A549 (cell line): ENCODE measurements around the gene HYOU1. TPM values are rescaled to one million over a fixed set of nuclear protein-coding genes. Genes with fewer than 3 reads are reported as not detected.

Experiments used
- ATAC-seq, 2 experiments: fragments of 200-7000 bp in 1 of 2; fragments of >200 bp in 1 of 2; cut with Nextera tagmentation in 1 of 2; cut with Tn5 transposase in 1 of 2; 3 replicates each; pipeline versions ENCODE4 v1.8.0 to v1.9.1; 2018 to 2020; ENCODE audit warnings: mild to moderate bottlenecking in 1 of 2, moderate library complexity in 1 of 2
- CTCF ChIA-PET: fragments of 300-600 bp; sonication (Branson Sonifier 250); formaldehyde crosslinking; extraction: SDS; loops from one replicate; lab custom pipeline; 2021; ENCODE audit warnings: antibody characterized with exemption, inconsistent platforms; lab: Yijun Ruan, JAX
- POLR2A ChIA-PET: fragments of 350-600 bp; formaldehyde crosslinking; extraction: SDS; loops from one replicate; lab custom pipeline; 2021; ENCODE audit warnings: antibody characterized with exemption, inconsistent platforms; lab: Yijun Ruan, JAX
- DNase-seq, 2 experiments: peaks; one replicate each; pipeline versions ENCODE4 v3.0.0 to v3.0.0-alpha.2; 2011 to 2016; ENCODE audit warnings: low read depth in 1 of 2, low spot score in 1 of 2
- FAIRE-seq: peaks from 2 replicates; lab custom pipeline; 2011; peaks lifted over from hg19 to GRCh38; lab: Jason Lieb, UNC
- H3K27ac ChIP-seq, 2 experiments: fragments of >200 bp; sonication (Bioruptor Twin); formaldehyde crosslinking; 3 replicates each; pipeline ENCODE4 v1.5.1; 2016 to 2017
- H3K4me1 ChIP-seq: fragments of >200 bp; sonication (Bioruptor Twin); formaldehyde crosslinking; 3 replicates; pipeline ENCODE4 v1.6.1; 2016
- H3K4me2 ChIP-seq: fragments of >200 bp; sonication (Bioruptor Twin); formaldehyde crosslinking; 3 replicates; pipeline ENCODE4 v1.6.1; 2016
- H3K4me3 ChIP-seq: fragments of >200 bp; sonication (Bioruptor Twin); formaldehyde crosslinking; 3 replicates; pipeline ENCODE4 v1.5.1; 2016
- H3K9me3 ChIP-seq: fragments of >200 bp; sonication (Bioruptor Twin); formaldehyde crosslinking; 3 replicates; pipeline ENCODE4 v1.6.1; 2016
- BHLHE40 ChIP-seq: IDR thresholded peaks from 2 replicates; pipeline ENCODE4 v1.6.1; 2012; ENCODE audit warnings: low read depth, low read length, inconsistent platforms
- CBX2 ChIP-seq: fragments of 200-600 bp; sonication (generic); IDR thresholded peaks from 2 replicates; pipeline ENCODE4 v1.6.1; 2016; ENCODE audit warnings: low read depth, mild to moderate bottlenecking, borderline replicate concordance
- CEBPB ChIP-seq, 2 experiments: fragments of >200 bp in 1 of 2; sonication (Bioruptor Twin) in 1 of 2; formaldehyde crosslinking in 1 of 2; IDR thresholded peaks; 2 replicates each; pipeline ENCODE4 v1.6.1; 2012 to 2016
- CHD4 ChIP-seq: fragments of 200-600 bp; sonication (generic); IDR thresholded peaks from 2 replicates; pipeline ENCODE4 v1.6.1; 2016; ENCODE audit warnings: antibody characterized with exemption, mild to moderate bottlenecking, borderline replicate concordance
- EHF ChIP-seq: fragments of 250-450 bp; sonication (Bioruptor Pico); IDR thresholded peaks from 2 replicates; pipeline ENCODE4 v1.5.0; 2020; ENCODE audit warnings: mild to moderate bottlenecking
- EHMT2 ChIP-seq: fragments of 200-600 bp; sonication (generic); IDR thresholded peaks from 2 replicates; pipeline ENCODE4 v1.6.1; 2016; ENCODE audit warnings: antibody characterized with exemption, low read depth, mild to moderate bottlenecking, moderate library complexity
- EP300 ChIP-seq, 2 experiments: fragments of >200 bp; sonication (Bioruptor Twin); formaldehyde crosslinking; IDR thresholded peaks; 2 replicates in 1 of 2; 3 replicates in 1 of 2; pipeline ENCODE4 v1.6.1; 2016 to 2017
- ESRRA ChIP-seq: fragments of 150-350 bp; IDR thresholded peaks from 2 replicates; pipeline ENCODE4 v1.6.1; 2014; ENCODE audit warnings: mild to moderate bottlenecking, low read length, borderline replicate concordance
- FOXS1 ChIP-seq: fragments of 250-450 bp; sonication (Bioruptor Pico); IDR thresholded peaks from 2 replicates; pipeline ENCODE4 v1.5.0; 2020; ENCODE audit warnings: mild to moderate bottlenecking, moderate library complexity
- GATA3 ChIP-seq: IDR thresholded peaks from 2 replicates; pipeline ENCODE4 v1.6.1; 2012; ENCODE audit warnings: borderline replicate concordance
- HOXA7 ChIP-seq: fragments of 250-450 bp; sonication (Bioruptor Pico); IDR thresholded peaks from 2 replicates; pipeline ENCODE4 v1.5.0; 2020; ENCODE audit warnings: mild to moderate bottlenecking, moderate library complexity
- HOXB13 ChIP-seq: fragments of 250-450 bp; sonication (Bioruptor Pico); IDR thresholded peaks from 2 replicates; pipeline ENCODE4 v1.5.0; 2020; ENCODE audit warnings: low read depth, mild to moderate bottlenecking, moderate library complexity
- KDM1A ChIP-seq: fragments of 200-600 bp; sonication (generic); IDR thresholded peaks from 2 replicates; pipeline ENCODE4 v1.6.1; 2016; ENCODE audit warnings: low read depth, mild to moderate bottlenecking
- MAZ ChIP-seq: fragments of 150-350 bp; IDR thresholded peaks from 2 replicates; pipeline ENCODE4 v1.6.1; 2014; ENCODE audit warnings: antibody characterized with exemption, low read depth, low read length, borderline replicate concordance
- NFE2L2 ChIP-seq: fragments of 150-350 bp; conservative IDR thresholded peaks from 2 replicates; pipeline ENCODE4 v1.6.1; 2014; ENCODE audit warnings: low read length
- NR3C1 ChIP-seq: fragments of >200 bp; sonication (Bioruptor Twin); formaldehyde crosslinking; IDR thresholded peaks from 3 replicates; pipeline ENCODE4 v1.6.1; 2017
- PHF8 ChIP-seq: fragments of 200-600 bp; sonication (generic); IDR thresholded peaks from 2 replicates; pipeline ENCODE4 v1.6.1; 2016; ENCODE audit warnings: low read depth, mild to moderate bottlenecking, antibody characterized with exemption, moderate library complexity, borderline replicate concordance
- POLR2A ChIP-seq: IDR thresholded peaks from 2 replicates; pipeline ENCODE4 v1.6.1; 2012; ENCODE audit warnings: mild to moderate bottlenecking, low read length
- POLR2AphosphoS2 ChIP-seq: conservative IDR thresholded peaks from 2 replicates; pipeline ENCODE4 v1.6.1; 2012; ENCODE audit warnings: low read length, improper control_type of control experiment, inconsistent platforms
- RARB ChIP-seq: fragments of 250-450 bp; sonication (Bioruptor Pico); IDR thresholded peaks from 2 replicates; pipeline ENCODE4 v1.8.0; 2021; ENCODE audit warnings: mild to moderate bottlenecking, moderate library complexity
- RCOR1 ChIP-seq: fragments of 150-350 bp; IDR thresholded peaks from 2 replicates; pipeline ENCODE4 v1.6.1; 2014; ENCODE audit warnings: antibody characterized with exemption, low read length, low read depth
- SMC3 ChIP-seq: fragments of >200 bp; sonication (Bioruptor Twin); formaldehyde crosslinking; IDR thresholded peaks from 3 replicates; pipeline ENCODE4 v1.6.1; 2018; ENCODE audit warnings: inconsistent platforms
- SREBF2 ChIP-seq: fragments of 450-650 bp; IDR thresholded peaks from 2 replicates; pipeline ENCODE4 v1.6.1; 2014; ENCODE audit warnings: mild to moderate bottlenecking, moderate library complexity
- TP53 ChIP-seq: fragments of 250-450 bp; sonication (Bioruptor Pico); IDR thresholded peaks from 2 replicates; pipeline ENCODE4 v1.5.0; 2021; ENCODE audit warnings: mild to moderate bottlenecking, moderate library complexity
- USF2 ChIP-seq: fragments of 450-650 bp; IDR thresholded peaks from 2 replicates; pipeline ENCODE4 v1.6.1; 2014; ENCODE audit warnings: antibody characterized with exemption
- ZC3H11A ChIP-seq: fragments of 450-650 bp; IDR thresholded peaks from 2 replicates; pipeline ENCODE4 v1.6.1; 2014; ENCODE audit warnings: antibody characterized with exemption, mild to moderate bottlenecking
- ZFP36 ChIP-seq: fragments of 450-650 bp; IDR thresholded peaks from 2 replicates; pipeline ENCODE4 v1.6.1; 2014; ENCODE audit warnings: borderline replicate concordance; ENCODE audit not compliant: partially characterized antibody
- WGBS: methylation state at CpG from one replicate; pipeline ENCODE4 v1.1.6; 2017; ENCODE audit errors: missing lambda C conversion rate; 5-methylcytosine and 5-hydroxymethylcytosine counted together
- polyA plus RNA-seq, 4 experiments: library from polyadenylated mRNA; depleted of rRNA in 3 of 4; stranded (reverse); fragments of >200 nt; fragmentation: RNase III in 1 of 4; extraction: RNeasy Plus Mini Kit Qiagen cat#74134 plus additional on column Dnase treatment in 1 of 4; gene quantifications; 2 replicates in 3 of 4; 3 replicates in 1 of 4; pipeline ENCODE4 v1.2.3, GENCODE V29; 2011 to 2017
- TF ChIP-seq, protein P1 (sequence below): fragments of >200 bp; sonication (Bioruptor Twin); formaldehyde crosslinking; IDR thresholded peaks from 3 replicates; pipeline ENCODE4 v1.6.1; 2016
- TF ChIP-seq, protein P2 (sequence below): fragments of 150-350 bp; IDR thresholded peaks from 2 replicates; pipeline ENCODE4 v1.6.1; 2014; ENCODE audit warnings: low read depth, mild to moderate bottlenecking, low read length
- TF ChIP-seq, protein P3 (sequence below): IDR thresholded peaks from 2 replicates; pipeline ENCODE4 v1.6.1; 2012; ENCODE audit warnings: low read depth, borderline replicate concordance

HYOU1 gene
- polyA plus RNA-seq, 2 of the 4 experiments (the other 2 are of a cell fraction): 44.8 to 83.1 TPM

DNA sequence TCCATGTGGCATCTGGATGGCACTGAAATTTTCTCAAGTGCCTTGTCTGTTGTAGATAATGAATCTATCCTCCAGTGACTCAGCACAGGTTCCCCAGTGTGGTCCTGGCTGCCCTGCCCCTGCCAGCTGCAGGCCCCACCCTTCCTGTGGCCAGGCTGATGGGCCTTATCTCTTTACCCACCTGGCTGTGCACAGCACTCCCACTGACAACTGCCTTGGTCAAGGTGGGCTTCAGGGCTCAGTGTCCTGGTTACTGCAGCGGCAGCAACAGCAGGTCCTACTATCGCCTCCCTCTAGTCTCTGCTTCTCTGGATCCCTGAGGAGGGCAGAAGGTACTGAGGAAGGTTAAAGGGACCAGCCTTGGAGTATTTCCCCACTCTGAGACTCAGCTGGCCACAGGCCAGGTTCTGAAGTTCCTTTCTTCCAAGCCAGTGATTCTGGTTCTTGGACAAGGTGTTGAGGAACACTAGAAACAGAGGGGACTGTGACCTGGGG, 30.8 kb upstream of the HYOU1 start:
- POLR2A ChIA-PET: interaction anchor here (0.5 kb wide), 1 partner anchor 41 kb away, joined by 3 read pairs; no protein-coding TSS in a partner anchor
- WGBS: 67% methylated on average over 1 of the region's 2 CpGs
- ATAC-seq (no peak), DNase-seq (no peak), FAIRE-seq (no peak)
- peak overlapping the region; percentile 42 for H3K4me2 ChIP-seq
- H3K27ac ChIP-seq: peak overlapping the region in 1 of 2 experiments; percentile 56; a peak in 2 of 6 replicates
- TF ChIP-seq PHF8 (no peak), USF2 (no peak), MAZ (no peak), CBX2 (no peak), EP300 (IDR thresholded peaks at IDR 0.05) (no peak), TP53 (CRISPR knock-in tag) (no peak), GATA3 (no peak), RCOR1 (no peak), BHLHE40 (no peak), NFE2L2 (no peak), SMC3 (no peak), KDM1A (no peak), ESRRA (no peak), POLR2A (no peak), HOXA7 (no peak), RARB (CRISPR knock-in tag) (no peak)
- TF ChIP-seq, protein P1, sequence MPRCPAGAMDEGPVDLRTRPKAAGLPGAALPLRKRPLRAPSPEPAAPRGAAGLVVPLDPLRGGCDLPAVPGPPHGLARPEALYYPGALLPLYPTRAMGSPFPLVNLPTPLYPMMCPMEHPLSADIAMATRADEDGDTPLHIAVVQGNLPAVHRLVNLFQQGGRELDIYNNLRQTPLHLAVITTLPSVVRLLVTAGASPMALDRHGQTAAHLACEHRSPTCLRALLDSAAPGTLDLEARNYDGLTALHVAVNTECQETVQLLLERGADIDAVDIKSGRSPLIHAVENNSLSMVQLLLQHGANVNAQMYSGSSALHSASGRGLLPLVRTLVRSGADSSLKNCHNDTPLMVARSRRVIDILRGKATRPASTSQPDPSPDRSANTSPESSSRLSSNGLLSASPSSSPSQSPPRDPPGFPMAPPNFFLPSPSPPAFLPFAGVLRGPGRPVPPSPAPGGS: no peak
- peaks cover 37% of the 10 kb centered on the region for H3K4me1 ChIP-seq
- H3K4me3 ChIP-seq: no peak overlapping the region
- CTCF ChIA-PET: no interaction called here
- H3K9me3 ChIP-seq: no peaks in the 10 kb centered on the region

DNA sequence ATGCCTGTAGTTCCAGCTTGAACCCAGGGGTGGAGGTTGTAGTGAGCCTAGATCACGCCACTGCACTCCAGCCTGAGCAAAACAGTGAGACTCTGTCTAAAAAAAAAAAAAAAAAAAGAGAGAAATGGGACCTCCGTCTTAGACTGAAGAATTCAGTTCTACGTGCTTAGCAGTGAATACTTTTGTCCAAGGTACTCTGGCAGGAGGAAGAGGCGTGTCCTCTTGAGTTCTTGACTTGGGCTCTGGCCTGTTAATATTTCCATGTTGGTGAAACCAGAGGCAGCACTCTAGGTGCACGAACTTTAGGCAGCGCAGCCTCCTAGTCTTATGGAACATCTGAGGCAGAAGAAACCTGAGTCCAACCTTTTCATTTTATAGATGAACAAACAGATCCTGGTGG, 30.1 kb upstream of the HYOU1 start:
- no peak overlapping the region for H3K4me3 ChIP-seq
- FAIRE-seq (no peak), DNase-seq (no peak), ATAC-seq (no peak)
- peak overlapping the region; percentile 42 for H3K4me2 ChIP-seq
- ChIA-PET POLR2A (interaction anchor here (1.2 kb wide), 1 partner anchor 30 kb away, joined by 3 read pairs; the partner anchor contains the start of gene HYOU1), CTCF (interaction anchor here (0.6 kb wide), 1 partner anchor 10 kb away, joined by 3 read pairs; no protein-coding TSS in a partner anchor)
- H3K4me1 ChIP-seq: peaks cover 30% of the 10 kb centered on the region
- H3K9me3 ChIP-seq: no peaks in the 10 kb centered on the region
- WGBS: 89% methylated on average over 6 of the region's 6 CpGs
- TF ChIP-seq POLR2AphosphoS2 (no peak), FOXS1 (CRISPR knock-in tag) (no peak)
- H3K27ac ChIP-seq: peak overlapping the region in 1 of 2 experiments; percentile 56; a peak in 2 of 6 replicates

DNA sequence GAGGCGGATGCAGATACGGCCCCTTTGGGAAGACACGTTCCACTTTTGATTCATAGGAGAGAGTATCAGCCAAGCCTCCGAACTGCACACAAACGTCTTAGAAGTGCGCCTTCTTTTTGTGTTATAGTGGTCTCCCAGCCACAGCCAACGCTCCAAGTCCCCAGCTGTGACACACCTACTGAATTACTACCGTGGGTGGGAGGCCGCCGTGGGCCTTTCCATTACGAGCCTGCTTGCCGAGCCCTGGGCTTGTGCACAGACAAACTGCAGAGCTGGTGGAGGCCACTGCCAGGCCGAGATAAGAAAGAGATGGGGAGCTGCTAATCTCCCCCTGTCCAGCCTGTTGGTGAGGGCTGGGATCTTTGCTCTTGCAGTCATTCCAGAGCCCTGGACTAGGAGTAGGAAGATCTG, 28.4 kb upstream of the HYOU1 start:
- 0% methylated on average over 12 of the region's 13 CpGs for WGBS
- ATAC-seq: peak in 1 of 2 experiments; percentile 42; a peak in 3 of 6 replicates

More for the DNA sequence above, 28.4 kb upstream of the HYOU1 start:
- ChIA-PET CTCF (interaction anchor here (1.1 to 3.5 kb wide), 3 partner anchors 9 to 253 kb away, joined by 5 to 21 read pairs (median 5); a partner anchor contains a TSS), POLR2A (interaction anchor here (0.5 to 2.7 kb wide), 25 partner anchors 9 to 1712 kb away, joined by 3 to 33 read pairs (median 4); partner anchors contain the start of genes C2CD2L, DPAGT1 and VPS11)
- FAIRE-seq (no peak), DNase-seq (no peak)
- peak overlapping the region; percentile 81 for H3K4me3 ChIP-seq
- H3K9me3 ChIP-seq: no peaks in the 10 kb centered on the region
- peaks cover 22% of the 10 kb centered on the region for H3K4me1 ChIP-seq
- H3K27ac ChIP-seq: peak overlapping the region; percentile 88 to 96
- TF ChIP-seq, protein P1: no peak
- no peak for TF ChIP-seq CBX2
- no peak for TF ChIP-seq HOXB13 (CRISPR knock-in tag)
- TF ChIP-seq CHD4: no peak
- TF ChIP-seq EHMT2: no peak
- TF ChIP-seq ESRRA: no peak
- no peak for TF ChIP-seq NR3C1
- no peak for TF ChIP-seq ZC3H11A
- TF ChIP-seq MAZ: no peak
- TF ChIP-seq SREBF2: no peak
- TF ChIP-seq CEBPB (IDR thresholded peaks at IDR 0.05): no peak
- TF ChIP-seq GATA3: no peak
- TF ChIP-seq RARB (CRISPR knock-in tag): no peak
- TF ChIP-seq ZFP36: no peak
- TF ChIP-seq, protein P2, sequence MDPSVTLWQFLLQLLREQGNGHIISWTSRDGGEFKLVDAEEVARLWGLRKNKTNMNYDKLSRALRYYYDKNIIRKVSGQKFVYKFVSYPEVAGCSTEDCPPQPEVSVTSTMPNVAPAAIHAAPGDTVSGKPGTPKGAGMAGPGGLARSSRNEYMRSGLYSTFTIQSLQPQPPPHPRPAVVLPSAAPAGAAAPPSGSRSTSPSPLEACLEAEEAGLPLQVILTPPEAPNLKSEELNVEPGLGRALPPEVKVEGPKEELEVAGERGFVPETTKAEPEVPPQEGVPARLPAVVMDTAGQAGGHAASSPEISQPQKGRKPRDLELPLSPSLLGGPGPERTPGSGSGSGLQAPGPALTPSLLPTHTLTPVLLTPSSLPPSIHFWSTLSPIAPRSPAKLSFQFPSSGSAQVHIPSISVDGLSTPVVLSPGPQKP: no peak
- TF ChIP-seq EHF (CRISPR knock-in tag): no peak
- TF ChIP-seq, protein P3, sequence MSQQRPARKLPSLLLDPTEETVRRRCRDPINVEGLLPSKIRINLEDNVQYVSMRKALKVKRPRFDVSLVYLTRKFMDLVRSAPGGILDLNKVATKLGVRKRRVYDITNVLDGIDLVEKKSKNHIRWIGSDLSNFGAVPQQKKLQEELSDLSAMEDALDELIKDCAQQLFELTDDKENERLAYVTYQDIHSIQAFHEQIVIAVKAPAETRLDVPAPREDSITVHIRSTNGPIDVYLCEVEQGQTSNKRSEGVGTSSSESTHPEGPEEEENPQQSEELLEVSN: no peak
- TF ChIP-seq, all 56 proteins: peak for 0
- H3K4me2 ChIP-seq: peak overlapping the region; percentile 99
